Measurements from ENCODE around the gene CBFA2T2.

Gene CBFA2T2

GRCh38 chr20:33658929-33659328 is 169.0 kb downstream of the CBFA2T2 start:
- no peak for TF ChIP-seq CTCF (conservative IDR thresholded peaks at IDR 0.05)
- TF ChIP-seq ZFX (IDR thresholded peaks at IDR 0.05): no peak
- no peak overlapping the region for H3K27ac ChIP-seq

DNA sequence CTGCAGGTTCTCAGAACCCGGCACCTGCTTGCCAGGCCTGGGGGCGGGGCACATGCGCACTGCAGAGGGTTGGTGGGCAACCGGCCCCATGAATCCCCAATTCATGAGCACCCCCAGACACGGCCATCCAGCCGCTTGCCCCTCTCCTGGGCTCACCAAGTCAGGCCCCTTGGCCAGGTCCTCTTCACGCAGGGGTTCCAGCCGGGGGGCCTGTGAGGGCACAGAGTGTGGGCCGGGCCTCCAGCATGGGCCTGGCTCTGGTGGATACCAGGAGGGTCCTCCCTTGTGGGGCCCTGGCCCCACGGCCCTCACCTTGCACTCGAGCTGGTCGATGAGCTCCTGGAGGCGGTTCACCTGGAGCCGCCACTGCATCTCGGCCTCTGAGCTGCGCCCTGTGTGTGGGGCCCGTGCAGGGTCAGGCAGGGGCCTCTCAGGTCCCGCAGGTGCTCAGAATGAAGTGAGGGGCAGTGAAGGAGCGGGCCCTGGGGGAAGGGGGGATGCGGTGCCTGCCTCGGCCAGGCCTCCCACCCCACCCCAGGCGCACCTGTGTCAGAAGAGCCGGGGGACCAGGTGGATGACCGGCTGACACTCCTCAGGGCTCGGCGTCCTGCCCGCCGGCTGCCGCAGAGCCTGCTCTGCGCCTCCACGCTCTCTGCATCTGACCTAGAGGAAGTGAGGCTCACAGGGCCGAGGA is 169.6 kb downstream of the CBFA2T2 start:
- H3K27ac ChIP-seq: no peak overlapping the region
- TF ChIP-seq CTCF (conservative IDR thresholded peaks at IDR 0.05) (no peak), ZFX (IDR thresholded peaks at IDR 0.05) (no peak)

- TF ChIP-seq ZFX (IDR thresholded peaks at IDR 0.05): no peak
- TF ChIP-seq CTCF (conservative IDR thresholded peaks at IDR 0.05): no peak
- no peak overlapping the region for H3K27ac ChIP-seq
These were observed 170.3 kb downstream of the CBFA2T2 start for GRCh38 chr20:33660035-33660684.

- no peak for TF ChIP-seq ZFX (IDR thresholded peaks at IDR 0.05)
- no peak for TF ChIP-seq CTCF (conservative IDR thresholded peaks at IDR 0.05)
- no peak overlapping the region for H3K27ac ChIP-seq
These were observed 170.8 kb downstream of the CBFA2T2 start for GRCh38 chr20:33660685-33661058.

- peak within 1 kb of the TSS; percentile 97 for H3K27ac ChIP-seq
These were observed 172.3 kb downstream of the CBFA2T2 start, which contains the start of gene C20orf144 for GRCh38 chr20:33662172-33662571. Gene C20orf144, plus strand, starts transcription at chr20:33662327. Its CDS starts 19 bp downstream, at chr20:33662346.

GRCh38 chr20:33663161-33664084 is 173.5 kb downstream of the CBFA2T2 start:
- TF ChIP-seq CTCF (conservative IDR thresholded peaks at IDR 0.05) (no peak), ZFX (IDR thresholded peaks at IDR 0.05) (no peak; the same call in 1 of the 2 replicates)
- H3K27ac ChIP-seq: peak overlapping the region; percentile 97

More at GRCh38 chr20:33662172-33662571, 172.3 kb downstream of the CBFA2T2 start, which contains the start of gene C20orf144:
- no peak for TF ChIP-seq ZFX (IDR thresholded peaks at IDR 0.05)
- no peak for TF ChIP-seq CTCF (conservative IDR thresholded peaks at IDR 0.05)
